Endothelial cell (in vitro differentiated cells): ENCODE results near the gene BCL2L13. TPM values are rescaled to one million over a fixed set of nuclear protein-coding genes. Genes with fewer than 3 reads are reported as not detected.

ENCODE experiments used
- DNase-seq: peaks from one replicate; pipeline ENCODE4 v3.0.0; 2021; ENCODE audit warnings: low spot score
- H3K27ac Mint-ChIP-seq: one replicate; pipeline ENCODE4 v1.8.0; 2021; ENCODE audit warnings: mixed read lengths, inconsistent platforms; ENCODE audit not compliant: unreplicated experiment
- H3K27me3 Mint-ChIP-seq: one replicate; pipeline ENCODE4 v1.8.0; 2021; ENCODE audit warnings: mild to moderate bottlenecking, moderate library complexity, mixed read lengths, inconsistent platforms; ENCODE audit not compliant: unreplicated experiment
- H3K36me3 Mint-ChIP-seq: one replicate; pipeline ENCODE4 v1.8.0; 2021; ENCODE audit warnings: mild to moderate bottlenecking, low read depth, mixed read lengths, inconsistent platforms; ENCODE audit not compliant: unreplicated experiment
- H3K4me1 Mint-ChIP-seq: one replicate; pipeline ENCODE4 v1.8.0; 2021; ENCODE audit warnings: mild to moderate bottlenecking, mixed read lengths, inconsistent platforms; ENCODE audit not compliant: unreplicated experiment
- H3K4me3 Mint-ChIP-seq: one replicate; pipeline ENCODE4 v1.8.0; 2021; ENCODE audit warnings: mild to moderate bottlenecking, mixed read lengths, inconsistent platforms; ENCODE audit not compliant: unreplicated experiment
- H3K9me3 Mint-ChIP-seq: one replicate; pipeline ENCODE4 v1.8.0; 2021; ENCODE audit warnings: mixed read lengths, inconsistent platforms; ENCODE audit not compliant: unreplicated experiment
- CTCF ChIP-seq: fragments of 200-600 bp; sonication (generic); IDR thresholded peaks from one replicate; pipeline ENCODE4 v1.5.0; 2021; ENCODE audit warnings: antibody characterized with exemption; ENCODE audit not compliant: unreplicated experiment
- total RNA-seq: library from RNA; stranded (reverse); fragmentation: NEBNext Ultra II Directional; extraction: Animal tissue kit (Norgen Biotek cat#: 25700); gene quantifications from one replicate; pipeline ENCODE4 v1.2.1, GENCODE V29; 2021; ENCODE audit not compliant: unreplicated experiment

BCL2L13 gene
- total RNA-seq, 1 donor from 2014 or later: 26.2 TPM

DNA sequence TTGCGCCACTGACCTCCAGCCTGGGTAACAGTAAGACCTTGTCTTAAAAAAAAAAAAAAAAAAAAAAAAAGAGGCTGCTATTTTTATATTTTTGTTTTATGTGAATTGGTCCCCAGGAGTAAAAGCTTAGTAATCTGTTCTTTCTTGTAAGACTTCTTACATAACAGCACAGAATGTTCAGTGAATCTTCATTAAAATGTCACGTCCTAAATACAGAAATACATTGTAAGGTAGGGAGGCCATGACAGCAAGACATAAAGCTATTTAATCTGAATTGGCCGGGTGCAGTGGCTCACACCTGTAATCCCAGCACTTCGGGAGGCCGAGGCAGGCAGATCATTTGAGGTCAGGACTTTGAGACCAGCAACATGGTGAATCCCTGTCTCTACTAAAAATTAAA lies 71.5 kb downstream of the BCL2L13 start:
- no peak overlapping the region for H3K27ac Mint-ChIP-seq
- no peak for DNase-seq
- no peak for TF ChIP-seq CTCF
- H3K4me1 Mint-ChIP-seq: peaks cover 6% of the 10 kb centered on the region
- no peaks in the 10 kb centered on the region for H3K9me3 Mint-ChIP-seq
- H3K4me3 Mint-ChIP-seq: no peak overlapping the region
- peaks cover 6% of the 10 kb centered on the region for H3K36me3 Mint-ChIP-seq
- no peaks in the 10 kb centered on the region for H3K27me3 Mint-ChIP-seq

DNA sequence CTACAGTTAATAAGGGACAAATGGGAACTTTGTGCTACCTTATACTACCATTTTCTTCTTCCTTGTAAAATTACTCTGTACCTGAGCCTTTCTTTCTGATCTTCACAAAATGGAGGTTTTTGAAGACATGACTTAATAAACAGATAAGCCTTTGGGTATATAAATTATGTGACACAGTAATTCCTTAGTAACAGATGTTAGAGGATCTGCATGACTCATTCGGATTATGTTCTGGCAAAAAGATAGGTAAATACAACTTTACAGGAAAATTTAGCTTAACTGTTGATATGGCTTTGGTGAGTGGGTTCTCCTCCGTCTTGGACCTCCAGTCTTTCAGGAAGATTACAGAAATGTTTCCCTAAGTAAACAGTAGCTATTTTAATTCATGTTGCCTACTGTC lies 73.9 kb downstream of the BCL2L13 start:
- DNase-seq: no peak
- TF ChIP-seq CTCF: no peak
- Mint-ChIP-seq H3K36me3 (no peaks in the 10 kb centered on the region), H3K9me3 (no peaks in the 10 kb centered on the region), H3K27ac (no peak overlapping the region), H3K4me1 (no peaks in the 10 kb centered on the region), H3K4me3 (no peak overlapping the region), H3K27me3 (no peaks in the 10 kb centered on the region)

GRCh38 chr22:17716529-17716928 lies 78.0 kb downstream of the BCL2L13 start:
- DNase-seq: no peak
- Mint-ChIP-seq H3K9me3 (no peaks in the 10 kb centered on the region), H3K4me3 (no peak overlapping the region), H3K27me3 (no peaks in the 10 kb centered on the region), H3K36me3 (no peaks in the 10 kb centered on the region), H3K27ac (no peak overlapping the region), H3K4me1 (no peaks in the 10 kb centered on the region)
- no peak for TF ChIP-seq CTCF

DNA sequence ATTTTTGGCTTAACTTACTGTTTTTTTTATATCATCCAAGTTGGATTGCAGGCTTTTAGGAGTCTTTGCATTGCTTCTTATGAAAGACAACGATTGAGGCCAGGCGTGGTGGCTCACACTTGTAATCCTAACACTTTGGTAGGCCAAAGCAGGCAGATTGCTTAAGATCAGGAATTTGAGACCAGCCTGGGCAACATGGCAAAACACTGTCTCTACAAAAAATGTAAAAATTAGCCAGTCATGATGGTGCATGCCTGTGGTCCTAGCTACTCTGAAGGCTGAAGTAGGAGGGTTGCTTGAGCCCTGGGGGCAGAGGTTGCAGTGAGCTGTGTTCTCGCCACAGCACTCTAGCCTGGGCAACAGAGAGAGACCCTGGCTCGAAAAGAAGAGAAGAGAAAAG lies 79.2 kb downstream of the BCL2L13 start:
- TF ChIP-seq CTCF: no peak
- H3K27ac Mint-ChIP-seq: no peak overlapping the region
- no peaks in the 10 kb centered on the region for H3K36me3 Mint-ChIP-seq
- H3K4me3 Mint-ChIP-seq: no peak overlapping the region
- DNase-seq: no peak
- H3K4me1 Mint-ChIP-seq: peaks cover under 1% of the 10 kb centered on the region
- no peaks in the 10 kb centered on the region for H3K9me3 Mint-ChIP-seq
- no peaks in the 10 kb centered on the region for H3K27me3 Mint-ChIP-seq

DNA sequence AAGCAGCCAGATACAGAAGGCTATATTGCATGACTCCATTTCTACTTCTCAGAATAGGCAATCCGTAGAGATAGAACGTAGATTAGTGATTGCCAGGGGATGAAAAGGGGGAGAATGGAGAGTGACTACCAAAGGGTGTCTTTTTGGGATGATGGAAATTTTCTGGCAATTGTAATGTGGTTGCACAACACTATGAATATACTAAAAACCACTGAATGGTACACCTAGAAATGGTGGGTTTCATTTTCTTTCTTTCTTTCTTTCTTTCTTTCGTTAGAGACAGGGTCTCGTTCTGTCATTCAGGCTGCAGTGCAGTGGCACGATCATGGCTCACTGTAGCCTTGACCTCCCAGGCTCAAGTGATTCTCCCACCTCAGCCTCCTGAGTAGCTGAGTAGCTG lies 81.4 kb downstream of the BCL2L13 start:
- no peak for TF ChIP-seq CTCF
- Mint-ChIP-seq H3K27ac (no peak overlapping the region), H3K4me3 (no peak overlapping the region), H3K27me3 (no peaks in the 10 kb centered on the region), H3K9me3 (no peaks in the 10 kb centered on the region), H3K36me3 (no peaks in the 10 kb centered on the region), H3K4me1 (peaks cover 14% of the 10 kb centered on the region)
- DNase-seq: no peak
